Mesendoderm (in vitro differentiated cells): ENCODE data around the gene KMT5B.

ENCODE experiments used
- DNase-seq: peaks from one replicate; pipeline ENCODE4 v3.0.0; 2013
- H2AK5ac ChIP-seq: 2 replicates; pipeline ENCODE4 v1.6.1; 2013; ENCODE audit warnings: low read length, inconsistent platforms
- H2BK120ac ChIP-seq: 2 replicates; pipeline ENCODE4 v1.6.1; 2013; ENCODE audit warnings: low read depth, mild to moderate bottlenecking, low read length, moderate library complexity, mixed read lengths
- H2BK15ac ChIP-seq: replicated peaks from 2 replicates; pipeline ENCODE4 v1.6.1; 2013; ENCODE audit warnings: low read depth, mild to moderate bottlenecking, moderate library complexity
- H2BK5ac ChIP-seq: 2 replicates; pipeline ENCODE4 v1.6.1; 2013; ENCODE audit warnings: low read length, inconsistent platforms
- H3K18ac ChIP-seq: 2 replicates; pipeline ENCODE4 v1.6.1; 2013; ENCODE audit warnings: mild to moderate bottlenecking, low read length, mixed read lengths
- H3K23ac ChIP-seq: one replicate; pipeline ENCODE4 v1.6.1; 2013; ENCODE audit warnings: low read length
- H3K27ac ChIP-seq: 2 replicates; pipeline ENCODE4 v1.5.1; 2013; ENCODE audit warnings: low read depth, mild to moderate bottlenecking, inconsistent platforms, low read length, moderate library complexity
- H3K27me3 ChIP-seq: 2 replicates; pipeline ENCODE4 v1.6.1; 2013; ENCODE audit warnings: low read length, control low read depth, mild to moderate bottlenecking, inconsistent platforms; ENCODE audit not compliant: insufficient read depth, poor library complexity
- H3K36me3 ChIP-seq: 2 replicates; pipeline ENCODE4 v1.6.1; 2013; ENCODE audit warnings: low read length, inconsistent platforms; ENCODE audit not compliant: control insufficient read depth, insufficient read depth
- H3K4ac ChIP-seq: one replicate; pipeline ENCODE4 v1.6.1; 2013; ENCODE audit warnings: low read depth, mild to moderate bottlenecking, low read length, moderate library complexity
- H3K4me1 ChIP-seq: 2 replicates; pipeline ENCODE4 v1.6.1; 2013; ENCODE audit warnings: low read depth, low read length, inconsistent platforms; ENCODE audit not compliant: control insufficient read depth
- H3K4me2 ChIP-seq: 2 replicates; pipeline ENCODE4 v1.6.1; 2013; ENCODE audit warnings: low read length
- H3K4me3 ChIP-seq: 2 replicates; pipeline ENCODE4 v1.5.1; 2013; ENCODE audit warnings: mild to moderate bottlenecking, low read length
- H3K56ac ChIP-seq: one replicate; pipeline ENCODE4 v1.6.1; 2013; ENCODE audit warnings: low read length
- H3K79me1 ChIP-seq: 2 replicates; pipeline ENCODE4 v1.6.1; 2013; ENCODE audit warnings: low read length, inconsistent platforms
- H3K79me2 ChIP-seq: 2 replicates; pipeline ENCODE4 v1.6.1; 2013; ENCODE audit warnings: mild to moderate bottlenecking, low read length; ENCODE audit not compliant: control insufficient read depth, insufficient read depth
- H3K9ac ChIP-seq: 2 replicates; pipeline ENCODE4 v1.6.1; 2013; ENCODE audit warnings: low read length, inconsistent platforms
- H4K5ac ChIP-seq: one replicate; pipeline ENCODE4 v1.6.1; 2013; ENCODE audit warnings: low read length
- H4K8ac ChIP-seq: one replicate; pipeline ENCODE4 v1.6.1; 2013; ENCODE audit warnings: low read depth, mild to moderate bottlenecking, control low read depth, low read length, moderate library complexity
- WGBS: extraction: QIAGEN DNeasy Blood & Tissue Kit; methylation state at CpG from one replicate; pipeline ENCODE4 v1.1.7; 2013; ENCODE audit warnings: low lambda C conversion rate, missing lambda C conversion rate; ENCODE audit not compliant: insufficient coverage; ENCODE audit errors: extremely low coverage; 5-methylcytosine and 5-hydroxymethylcytosine counted together

Gene KMT5B

GRCh38 chr11:68142028-68142412 lies 71.1 kb downstream of the KMT5B start:
- no peak overlapping the region for H4K5ac ChIP-seq
- no peaks in the 10 kb centered on the region for H3K4me1 ChIP-seq
- H3K27ac ChIP-seq, result no peak overlapping the region
- H3K4me3 ChIP-seq, result no peak overlapping the region
- no peak overlapping the region for H4K8ac ChIP-seq
- no peak overlapping the region for H2BK120ac ChIP-seq
- H2BK5ac ChIP-seq, result no peak overlapping the region
- H3K79me1 ChIP-seq, result no peaks in the 10 kb centered on the region
- no peaks in the 10 kb centered on the region for H3K79me2 ChIP-seq
- no peak overlapping the region for H3K9ac ChIP-seq
- no peak overlapping the region for H3K4ac ChIP-seq
- H3K27me3 ChIP-seq, result no peaks in the 10 kb centered on the region
- no peak for DNase-seq
- no peak overlapping the region for H2BK15ac ChIP-seq
- no peak overlapping the region for H3K18ac ChIP-seq
- H3K56ac ChIP-seq, result no peak overlapping the region
- no CpG with 5 or more reads among the region's 13 CpGs for WGBS
- H2AK5ac ChIP-seq, result no peak overlapping the region
- H3K23ac ChIP-seq, result no peak overlapping the region
- H3K4me2 ChIP-seq, result no peak overlapping the region
- H3K36me3 ChIP-seq, result no peaks in the 10 kb centered on the region

- Histone ChIP-seq H3K27ac (no peak overlapping the region), H2BK120ac (no peak overlapping the region), H3K79me2 (no peaks in the 10 kb centered on the region), H2BK5ac (no peak overlapping the region), H2AK5ac (no peak overlapping the region), H3K18ac (no peak overlapping the region), H3K4me1 (no peaks in the 10 kb centered on the region), H3K36me3 (no peaks in the 10 kb centered on the region), H4K8ac (no peak overlapping the region), H3K27me3 (no peaks in the 10 kb centered on the region), H3K9ac (no peak overlapping the region), H3K4me2 (no peak overlapping the region), H3K4ac (no peak overlapping the region), H3K23ac (no peak overlapping the region), H3K56ac (no peak overlapping the region), H3K4me3 (no peak overlapping the region), H3K79me1 (no peaks in the 10 kb centered on the region), H2BK15ac (no peak overlapping the region), H4K5ac (no peak overlapping the region)
- no CpG with 5 or more reads among the region's 8 CpGs for WGBS
- DNase-seq, result no peak
Measured at GRCh38 chr11:68141246-68142027, 71.7 kb downstream of the KMT5B start.

- Histone ChIP-seq H2BK5ac (no peak overlapping the region), H4K5ac (no peak overlapping the region), H4K8ac (no peak overlapping the region), H2AK5ac (no peak overlapping the region), H3K4ac (no peak overlapping the region), H3K36me3 (no peaks in the 10 kb centered on the region), H3K23ac (no peak overlapping the region), H3K79me2 (no peaks in the 10 kb centered on the region), H3K27me3 (no peaks in the 10 kb centered on the region), H3K4me2 (no peak overlapping the region), H3K56ac (no peak overlapping the region), H3K4me1 (no peaks in the 10 kb centered on the region), H3K18ac (no peak overlapping the region), H2BK120ac (no peak overlapping the region), H3K79me1 (no peaks in the 10 kb centered on the region), H3K9ac (no peak overlapping the region), H2BK15ac (no peak overlapping the region), H3K27ac (no peak overlapping the region), H3K4me3 (no peak overlapping the region)
- WGBS, result no CpG with 5 or more reads among the region's 9 CpGs
- DNase-seq, result no peak
Measured at GRCh38 chr11:68140496-68141245, 72.4 kb downstream of the KMT5B start.

- H3K4me2 ChIP-seq, result no peak overlapping the region
- H3K9ac ChIP-seq, result no peak overlapping the region
- H3K4me1 ChIP-seq, result no peaks in the 10 kb centered on the region
- H3K18ac ChIP-seq, result no peak overlapping the region
- WGBS, result no CpG with 5 or more reads among the region's 4 CpGs
- H2BK120ac ChIP-seq, result no peak overlapping the region
- H4K5ac ChIP-seq, result no peak overlapping the region
- no peaks in the 10 kb centered on the region for H3K27me3 ChIP-seq
- no peak overlapping the region for H3K56ac ChIP-seq
- DNase-seq, result no peak
- H3K79me2 ChIP-seq, result no peaks in the 10 kb centered on the region
- H2BK15ac ChIP-seq, result no peak overlapping the region
- H3K4ac ChIP-seq, result no peak overlapping the region
- no peak overlapping the region for H2AK5ac ChIP-seq
- no peak overlapping the region for H2BK5ac ChIP-seq
- H3K27ac ChIP-seq, result no peak overlapping the region
- no peaks in the 10 kb centered on the region for H3K79me1 ChIP-seq
- H4K8ac ChIP-seq, result no peak overlapping the region
- H3K36me3 ChIP-seq, result no peaks in the 10 kb centered on the region
- H3K4me3 ChIP-seq, result no peak overlapping the region
- no peak overlapping the region for H3K23ac ChIP-seq
Measured at GRCh38 chr11:68138237-68138636, 74.9 kb downstream of the KMT5B start.

GRCh38 chr11:68137833-68138232 lies 75.3 kb downstream of the KMT5B start:
- no CpG with 5 or more reads among the region's 5 CpGs for WGBS
- no peak overlapping the region for H3K4me3 ChIP-seq

More at GRCh38 chr11:68137833-68138232, 75.3 kb downstream of the KMT5B start:
- Histone ChIP-seq H3K9ac (no peak overlapping the region), H2BK120ac (no peak overlapping the region), H3K4me1 (no peaks in the 10 kb centered on the region), H3K27ac (no peak overlapping the region), H3K79me2 (no peaks in the 10 kb centered on the region), H2BK5ac (no peak overlapping the region), H3K56ac (no peak overlapping the region), H3K23ac (no peak overlapping the region), H4K8ac (no peak overlapping the region), H3K79me1 (no peaks in the 10 kb centered on the region), H2BK15ac (no peak overlapping the region), H4K5ac (no peak overlapping the region), H3K36me3 (no peaks in the 10 kb centered on the region), H3K4ac (no peak overlapping the region), H2AK5ac (no peak overlapping the region), H3K4me2 (no peak overlapping the region), H3K18ac (no peak overlapping the region), H3K27me3 (no peaks in the 10 kb centered on the region)
- no peak for DNase-seq
